HCT116 (cell line): ENCODE measurements around the gene SPATA2L.

Source experiments
- CEBPB ChIP-seq: IDR thresholded peaks from 2 replicates; pipeline ENCODE4 v1.6.1; 2012; ENCODE audit warnings: low read depth
- EZH2 ChIP-seq: fragments of 200-600 bp; sonication (generic); IDR thresholded peaks from 2 replicates; pipeline ENCODE4 v1.6.1; 2017; ENCODE audit warnings: antibody characterized with exemption, mixed run types
- EZH2phosphoT487 ChIP-seq: fragments of 200-600 bp; IDR thresholded peaks from 2 replicates; pipeline ENCODE4 v1.6.1; 2018; ENCODE audit warnings: antibody characterized with exemption, borderline replicate concordance
- POLR2A ChIP-seq: IDR thresholded peaks from 2 replicates; pipeline ENCODE4 v1.7.0; 2011; ENCODE audit warnings: borderline replicate concordance; ENCODE audit not compliant: insufficient read depth, insufficient read length; ENCODE audit errors: extremely low read depth
- POLR2AphosphoS5 ChIP-seq: IDR thresholded peaks from 2 replicates; pipeline ENCODE4 v1.6.1; 2011; ENCODE audit warnings: mild to moderate bottlenecking, low read depth, low read length, moderate library complexity
- RAD21 ChIP-seq: IDR thresholded peaks from 2 replicates; pipeline ENCODE4 v1.6.1; 2012; ENCODE audit warnings: low read depth, mild to moderate bottlenecking
- TF ChIP-seq, protein P1 (sequence below): IDR thresholded peaks from 2 replicates; pipeline ENCODE4 v1.6.1; 2012
- TF ChIP-seq, protein P2 (sequence below), 3 experiments: fragments of 200-600 bp in 1 of 3; sonication (generic) in 1 of 3; IDR thresholded peaks in 2 of 3; conservative IDR thresholded peaks in 1 of 3; 2 replicates each; pipeline ENCODE4 v1.5.1; 2012 to 2017; ENCODE audit warnings: low read depth in 2 of 3, low read length in 2 of 3, antibody characterized with exemption in 1 of 3, borderline replicate concordance in 1 of 3, control low read depth in 1 of 3, mild to moderate bottlenecking in 1 of 3, mixed read lengths in 1 of 3, mixed run types in 1 of 3, moderate library complexity in 1 of 3; ENCODE audit not compliant: insufficient read depth in 1 of 3
- TF ChIP-seq, protein P3 (sequence below): IDR thresholded peaks from 2 replicates; pipeline ENCODE4 v1.6.1; 2012

DNA sequence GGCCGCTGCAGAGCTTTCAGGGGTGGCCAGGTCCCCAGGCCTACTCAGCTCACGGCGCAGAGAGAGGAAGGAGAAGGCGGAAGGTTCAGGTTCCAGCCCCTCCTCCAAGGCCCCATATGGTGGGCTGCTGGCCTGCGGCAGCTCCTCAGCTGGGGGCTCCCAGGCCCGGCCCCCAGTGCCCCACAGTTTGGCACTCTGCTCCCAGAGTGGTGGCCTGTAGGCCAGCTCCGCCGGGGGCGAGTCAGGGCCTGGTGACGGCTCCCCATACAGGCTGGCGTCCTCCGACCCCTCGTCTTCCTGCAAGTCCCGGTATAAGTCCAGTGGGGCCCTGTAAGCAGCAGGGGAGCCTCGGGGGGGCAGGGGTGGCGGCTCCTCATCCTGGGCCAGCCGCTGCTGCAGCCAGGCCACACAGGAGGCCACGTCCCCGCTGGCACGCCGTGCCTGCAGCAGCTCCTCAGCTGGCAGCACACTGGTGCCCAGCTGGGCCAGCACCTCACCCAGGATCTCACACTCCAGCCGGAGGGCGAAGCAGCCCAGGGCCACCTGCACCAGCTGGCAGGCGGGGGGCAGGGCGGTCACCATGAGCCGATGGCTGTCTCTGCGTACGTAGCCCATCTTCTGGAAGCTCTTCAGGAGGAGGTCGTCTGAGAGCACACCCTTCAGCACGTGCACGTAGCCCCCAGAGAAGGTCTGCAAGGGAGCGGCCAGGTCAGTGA is 3.7 kb downstream of the SPATA2L start:
- TF ChIP-seq RAD21 (no peak), EZH2phosphoT487 (no peak), EZH2 (no peak), POLR2A (no peak), POLR2AphosphoS5 (no peak), CEBPB (no peak)
- TF ChIP-seq, protein P1, sequence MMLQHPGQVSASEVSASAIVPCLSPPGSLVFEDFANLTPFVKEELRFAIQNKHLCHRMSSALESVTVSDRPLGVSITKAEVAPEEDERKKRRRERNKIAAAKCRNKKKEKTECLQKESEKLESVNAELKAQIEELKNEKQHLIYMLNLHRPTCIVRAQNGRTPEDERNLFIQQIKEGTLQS: no peak
- TF ChIP-seq, protein P2, sequence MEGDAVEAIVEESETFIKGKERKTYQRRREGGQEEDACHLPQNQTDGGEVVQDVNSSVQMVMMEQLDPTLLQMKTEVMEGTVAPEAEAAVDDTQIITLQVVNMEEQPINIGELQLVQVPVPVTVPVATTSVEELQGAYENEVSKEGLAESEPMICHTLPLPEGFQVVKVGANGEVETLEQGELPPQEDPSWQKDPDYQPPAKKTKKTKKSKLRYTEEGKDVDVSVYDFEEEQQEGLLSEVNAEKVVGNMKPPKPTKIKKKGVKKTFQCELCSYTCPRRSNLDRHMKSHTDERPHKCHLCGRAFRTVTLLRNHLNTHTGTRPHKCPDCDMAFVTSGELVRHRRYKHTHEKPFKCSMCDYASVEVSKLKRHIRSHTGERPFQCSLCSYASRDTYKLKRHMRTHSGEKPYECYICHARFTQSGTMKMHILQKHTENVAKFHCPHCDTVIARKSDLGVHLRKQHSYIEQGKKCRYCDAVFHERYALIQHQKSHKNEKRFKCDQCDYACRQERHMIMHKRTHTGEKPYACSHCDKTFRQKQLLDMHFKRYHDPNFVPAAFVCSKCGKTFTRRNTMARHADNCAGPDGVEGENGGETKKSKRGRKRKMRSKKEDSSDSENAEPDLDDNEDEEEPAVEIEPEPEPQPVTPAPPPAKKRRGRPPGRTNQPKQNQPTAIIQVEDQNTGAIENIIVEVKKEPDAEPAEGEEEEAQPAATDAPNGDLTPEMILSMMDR (IDR thresholded peaks at IDR 0.05 in 2 of 3, conservative IDR thresholded peaks at IDR 0.05 in 1 of 3; ENCODE audit: borderline replicate concordance in 1 of 3, insufficient read depth in 1 of 3, low read depth in 2 of 3, low read length in 2 of 3): no peak
- TF ChIP-seq, protein P3, sequence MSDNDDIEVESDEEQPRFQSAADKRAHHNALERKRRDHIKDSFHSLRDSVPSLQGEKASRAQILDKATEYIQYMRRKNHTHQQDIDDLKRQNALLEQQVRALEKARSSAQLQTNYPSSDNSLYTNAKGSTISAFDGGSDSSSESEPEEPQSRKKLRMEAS: no peak
